ENCODE data around the gene TLL2.

Gene TLL2

GRCh38 chr10:96319754-96320474 is 193.8 kb downstream of the TLL2 start:
- no peak for DNase-seq (ENCODE audit: low spot score)

- no peak for DNase-seq (ENCODE audit: low spot score)
Measured at GRCh38 chr10:96317067-96317833, 196.5 kb downstream of the TLL2 start.
